GM18517 (cell line): ENCODE measurements around the gene FLNC.

ENCODE experiments used
- ATAC-seq: cut with Tn5 transposase; IDR thresholded peaks from one replicate; pipeline ENCODE4 v1.9.1; 2021; ENCODE audit warnings: mild to moderate bottlenecking, moderate library complexity; ENCODE audit not compliant: unreplicated experiment

FLNC gene

GRCh38 chr7:128889121-128889520 is 58.9 kb downstream of the FLNC start:
- no peak for ATAC-seq

GRCh38 chr7:128890306-128891109 is 60.3 kb downstream of the FLNC start:
- no peak for ATAC-seq

GRCh38 chr7:128891110-128891941 is 61.1 kb downstream of the FLNC start:
- no peak for ATAC-seq

GRCh38 chr7:128891942-128892269 is 61.7 kb downstream of the FLNC start:
- no peak for ATAC-seq

- ATAC-seq, result no peak
Observed at GRCh38 chr7:128892521-128893250, 62.5 kb downstream of the FLNC start.

- no peak for ATAC-seq
Observed at GRCh38 chr7:128893251-128894100, 63.3 kb downstream of the FLNC start.

GRCh38 chr7:128894101-128894440 is 63.9 kb downstream of the FLNC start:
- ATAC-seq, result no peak

GRCh38 chr7:128895320-128895719 is 65.1 kb downstream of the FLNC start:
- no peak for ATAC-seq

GRCh38 chr7:128899392-128899791 is 69.2 kb downstream of the FLNC start:
- no peak for ATAC-seq

- no peak for ATAC-seq
Observed at GRCh38 chr7:128900237-128900636, 70.0 kb downstream of the FLNC start.

GRCh38 chr7:128902761-128903585 is 72.8 kb downstream of the FLNC start:
- ATAC-seq, result no peak

GRCh38 chr7:128903621-128904361 is 73.6 kb downstream of the FLNC start:
- no peak for ATAC-seq

- no peak for ATAC-seq
Observed at GRCh38 chr7:128904381-128905197, 74.4 kb downstream of the FLNC start.

GRCh38 chr7:128906001-128906765 is 76.0 kb downstream of the FLNC start:
- ATAC-seq, result no peak

- no peak for ATAC-seq
Observed at GRCh38 chr7:128906766-128907559, 76.8 kb downstream of the FLNC start.
